Peyer's patch (tissue), 4 donors: ENCODE results near the gene NFASC.

Experiments
- CTCF ChIP-seq, 6 experiments: fragments of 450-650 bp in 4 of 6; fragments of 200-600 bp in 2 of 6; sonication (generic) in 1 of 6; IDR thresholded peaks; one replicate each; pipeline ENCODE4 v1.5.1; 2017 to 2019; ENCODE audit warnings: antibody characterized with exemption in 6 of 6, mild to moderate bottlenecking in 3 of 6, moderate library complexity in 1 of 6
- POLR2A ChIP-seq, 2 donors: fragments of 450-650 bp; IDR thresholded peaks; one replicate each; pipeline ENCODE4 v1.5.1; 2017; ENCODE audit warnings: antibody characterized with exemption in 2 of 2, mild to moderate bottlenecking in 2 of 2, moderate library complexity in 2 of 2

GRCh38 chr1:205046870-205047269 lies 176.2 kb downstream of the NFASC start:
- TF ChIP-seq CTCF (IDR thresholded peaks at IDR 0.05) = no peak
- TF ChIP-seq POLR2A (IDR thresholded peaks at IDR 0.05) = no peak
